GM12878 (cell line): ENCODE data around the gene UBE2QL1. TPM values are rescaled to one million over a fixed set of nuclear protein-coding genes. Genes with fewer than 3 reads are reported as not detected.

Experiments used
- ATAC-seq: fragments of 200-7000 bp; cut with Tn5 transposase; 3 replicates; pipeline ENCODE4 v1.9.1; 2020; ENCODE audit warnings: mild to moderate bottlenecking, moderate library complexity
- BruUV-seq: library from RNA; stranded (reverse); fragments of 400-500 nt; replicated peaks from 2 replicates; lab custom pipeline; 2021; lab: Mats Ljungman, UMichigan
- CTCF ChIA-PET: fragments of 300-600 bp; sonication (Branson Sonifier 250); formaldehyde crosslinking; extraction: SDS; loops from one replicate; lab custom pipeline; 2021; ENCODE audit warnings: inconsistent platforms; lab: Yijun Ruan, JAX
- POLR2A ChIA-PET: fragments of 350-600 bp; formaldehyde crosslinking; extraction: SDS; loops from one replicate; lab custom pipeline; 2021; ENCODE audit warnings: inconsistent platforms; lab: Charles Lee
- RAD21 ChIA-PET: fragments of 300-600 bp; sonication (Branson Sonifier 250); formaldehyde crosslinking; loops from one replicate; lab custom pipeline; 2023; ENCODE audit warnings: antibody characterized with exemption; ENCODE audit not compliant: unreplicated experiment; lab: Charles Lee
- SMC1A ChIA-PET: fragments of 300-600 bp; sonication (Branson Sonifier 250); formaldehyde crosslinking; loops from one replicate; lab custom pipeline; 2023; ENCODE audit not compliant: unreplicated experiment, uncharacterized antibody; lab: Charles Lee
- DNase-seq: peaks from one replicate; pipeline ENCODE4 v3.0.0-alpha.2; 2011; ENCODE audit warnings: low read depth, low spot score
- FAIRE-seq: peaks from 3 replicates; lab custom pipeline; 2011; peaks lifted over from hg19 to GRCh38; lab: Jason Lieb, UNC
- H2AFZ ChIP-seq: 2 replicates; pipeline ENCODE4 v1.6.0; 2011; ENCODE audit warnings: low read depth, low read length, control low read depth; ENCODE audit not compliant: control insufficient read depth
- H3K27ac ChIP-seq: 2 replicates; pipeline ENCODE4 v1.5.1; 2011; ENCODE audit warnings: control low read depth; ENCODE audit not compliant: control insufficient read depth, insufficient read depth
- H3K27me3 ChIP-seq, 2 experiments: replicated peaks in 1 of 2; 2 replicates each; pipeline versions ENCODE4 v1.6.0 to v1.6.1; 2011; ENCODE audit warnings: low read length in 1 of 2; ENCODE audit not compliant: control insufficient read depth in 2 of 2, insufficient read depth in 2 of 2
- H3K36me3 ChIP-seq, 2 experiments: 2 replicates each; pipeline ENCODE4 v1.5.1; 2011; ENCODE audit warnings: low read length in 1 of 2; ENCODE audit not compliant: control insufficient read depth in 2 of 2, insufficient read depth in 2 of 2
- H3K4me1 ChIP-seq: 2 replicates; pipeline ENCODE4 v1.6.1; 2011; ENCODE audit warnings: mild to moderate bottlenecking, low read length, moderate library complexity, mixed read lengths; ENCODE audit not compliant: control insufficient read depth, insufficient read depth
- H3K4me2 ChIP-seq: 2 replicates; pipeline ENCODE4 v1.6.0; 2011; ENCODE audit warnings: control low read depth; ENCODE audit not compliant: control insufficient read depth, insufficient read depth
- H3K4me3 ChIP-seq: fragments of 200-600 bp; sonication (generic); 2 replicates; pipeline ENCODE4 v1.5.1; 2016
- H3K79me2 ChIP-seq: 2 replicates; pipeline ENCODE4 v1.6.0; 2011; ENCODE audit warnings: low read length; ENCODE audit not compliant: control insufficient read depth, insufficient read depth
- H3K9ac ChIP-seq: 2 replicates; pipeline ENCODE4 v1.8.0; 2011; ENCODE audit warnings: low read length, control low read depth, mixed read lengths; ENCODE audit not compliant: control insufficient read depth, insufficient read depth
- H3K9me3 ChIP-seq: replicated peaks from 3 replicates; pipeline ENCODE4 v1.5.1; 2011; ENCODE audit warnings: mild to moderate bottlenecking, low read length; ENCODE audit not compliant: control insufficient read depth, insufficient read depth
- H4K20me1 ChIP-seq: 2 replicates; pipeline ENCODE4 v1.6.0; 2011; ENCODE audit not compliant: control insufficient read depth, insufficient read depth
- BHLHE40 ChIP-seq, 2 experiments: fragments of 450-650 bp in 1 of 2; IDR thresholded peaks; 2 replicates each; pipeline ENCODE4 v1.6.1; 2011 to 2017; ENCODE audit warnings: low read depth in 2 of 2, borderline replicate concordance in 1 of 2, improper control_type of control experiment in 1 of 2, low read length in 1 of 2, mild to moderate bottlenecking in 1 of 2
- E2F8 ChIP-seq: fragments of 450-650 bp; IDR thresholded peaks from 2 replicates; pipeline ENCODE4 v1.6.1; 2018; ENCODE audit warnings: mild to moderate bottlenecking, low read depth, moderate library complexity; ENCODE audit not compliant: partially characterized antibody
- POLR2AphosphoS5 ChIP-seq: IDR thresholded peaks from 2 replicates; pipeline ENCODE4 v1.6.1; 2011; ENCODE audit warnings: mild to moderate bottlenecking, low read length, inconsistent platforms
- POU2F2 ChIP-seq: IDR thresholded peaks from 3 replicates; pipeline ENCODE4 v1.6.1; 2011; ENCODE audit warnings: low read depth, mild to moderate bottlenecking, low read length, borderline replicate concordance
- USF1 ChIP-seq: IDR thresholded peaks from 2 replicates; pipeline ENCODE4 v1.6.1; 2011; ENCODE audit warnings: borderline replicate concordance, low read depth, mild to moderate bottlenecking, moderate library complexity, mixed read lengths, low read length; ENCODE audit not compliant: insufficient read depth; ENCODE audit errors: extremely low read length
- WGBS: methylation state at CpG from one replicate; pipeline ENCODE4 v1.1.6; 2016; ENCODE audit warnings: low lambda C conversion rate; ENCODE audit not compliant: insufficient replicate concordance, insufficient coverage; ENCODE audit errors: missing lambda C conversion rate; 5-methylcytosine and 5-hydroxymethylcytosine counted together
- in situ Hi-C: fragments of 300-500 bp; cut with MboI; formaldehyde crosslinking; loops from 9 replicates; pipeline ENCODE4 v1.14.3; 2018; ENCODE audit warnings: mixed read lengths
- intact Hi-C: fragments of 100-400 bp; cut with micrococcal nuclease; formaldehyde crosslinking; loops from one replicate; pipeline ENCODE4 v1.14.2; 2022; ENCODE audit not compliant: unreplicated experiment
- polyA plus RNA-seq, 11 experiments: library from polyadenylated mRNA; depleted of rRNA in 4 of 11; unstranded in 6 of 11; stranded (reverse) in 5 of 11; fragments of >200 nt; fragmentation: Nextera tagmentation in 4 of 11; fragmentation: Illumina TruSeq in 1 of 11; extraction: Ambion mirVana in 4 of 11; extraction: Trizol in 1 of 11; gene quantifications; 1 replicate in 1 of 11; 2 replicates in 10 of 11; pipeline versions ENCODE4 v1.2.1 to v1.2.3, GENCODE V29; 2011 to 2016; ENCODE audit warnings: inconsistent platforms in 2 of 11, missing spikeins in 2 of 11, low read depth in 1 of 11
- total RNA-seq, 4 experiments: library from RNA; depleted of rRNA in 3 of 4; stranded (reverse); fragments of >200 nt in 3 of 4; fragmentation: Illumina TruSeq in 1 of 4; extraction: Trizol in 1 of 4; gene quantifications; 2 replicates each; pipeline versions ENCODE4 v1.2.1 to v1.2.3, GENCODE V29; 2013 to 2021

Gene UBE2QL1
- total and polyA plus RNA-seq, 10 of the 15 experiments (the other 5 are each of a cell fraction or from before 2014, with no cell fraction given) = 0.03 to 0.62 (median 0.04) TPM; not detected in 6

- no peak for TF ChIP-seq USF1
Observed at GRCh38 chr5:6484446-6484845, 35.8 kb downstream of the UBE2QL1 start (continued).

GRCh38 chr5:6484899-6485298, 36.2 kb downstream of the UBE2QL1 start:
- WGBS = 25% methylated on average over 5 of the region's 5 CpGs
- Histone ChIP-seq H3K36me3 (no peaks in the 10 kb centered on the region), H3K4me1 (peaks cover 73% of the 10 kb centered on the region), H3K27me3 (no peaks in the 10 kb centered on the region), H3K9ac (no peak overlapping the region), H3K4me3 (0 out of 2 replicates have a peak overlapping the region, but pooled peaks have one; percentile 6)
- ChIA-PET RAD21 (interaction anchor here (0.7 to 3.8 kb wide), 11 partner anchors 9 to 988 kb away, joined by 3 to 35 read pairs (median 3); partner anchors contain the start of gene MED10), POLR2A (interaction anchor here (2.6 to 2.7 kb wide), 2 partner anchors 10 to 12 kb away, joined by 12 to 14 read pairs; no protein-coding TSS in a partner anchor), CTCF (interaction anchor here (0.8 to 2.3 kb wide), 3 partner anchors 9 to 62 kb away, joined by 3 to 7 read pairs (median 7); no protein-coding TSS in a partner anchor), SMC1A (interaction anchor here (0.6 to 4.1 kb wide), 11 partner anchors 9 to 716 kb away, joined by 3 to 37 read pairs (median 4); no protein-coding TSS in a partner anchor)
- TSS peak; percentile 88 for BruUV-seq
- intact Hi-C loops = loop anchor here (2.0 to 5.0 kb wide), 4 partner anchors 32 to 252 kb away; partner anchors contain the start of genes MED10, NSUN2 and SRD5A1
- FAIRE-seq = no peak
- in situ Hi-C loops = no loop called here
- TF ChIP-seq E2F8 (no peak), BHLHE40 (IDR thresholded peaks at IDR 0.05; ENCODE audit: borderline replicate concordance in 1 of 2, low read depth in 2 of 2, low read length in 1 of 2) (peak in 1 of 2 experiments; percentile 20; a peak in 1 of 4 replicates), POU2F2 (peak; percentile 60; the same call in 2 of the 3 replicates), POLR2AphosphoS5 (peak; percentile 32; the same call in 1 of the 2 replicates)
- TF ChIP-seq, all 136 proteins: peak for 3
- Histone ChIP-seq H4K20me1 (no peaks in the 10 kb centered on the region), H3K27ac (peak overlapping the region; percentile 85; the same call in 1 of the 2 replicates), H2AFZ (no peak overlapping the region), H3K4me2 (peak overlapping the region; percentile 48), H3K9me3 (no peaks in the 10 kb centered on the region), H3K79me2 (no peaks in the 10 kb centered on the region)
- DNase-seq (no peak), ATAC-seq (no peak)
